H9 (cell line): ENCODE data around the gene EGLN1. TPM values are rescaled to one million over a fixed set of nuclear protein-coding genes. Genes with fewer than 3 reads are reported as not detected.

ENCODE experiments used
- DNase-seq: peaks from one replicate; pipeline ENCODE4 v3.0.0-alpha.2; 2017
- H2AFZ ChIP-seq: one replicate; pipeline ENCODE4 v1.6.1; 2013; ENCODE audit warnings: mild to moderate bottlenecking, low read length, control low read depth, moderate library complexity
- H2AK5ac ChIP-seq: 2 replicates; pipeline ENCODE4 v1.6.1; 2013; ENCODE audit warnings: low read length, control low read depth, mixed read lengths; ENCODE audit not compliant: insufficient read length
- H2BK120ac ChIP-seq: one replicate; pipeline ENCODE4 v1.6.1; 2013; ENCODE audit warnings: low read depth, mild to moderate bottlenecking, low read length, control low read depth, inconsistent platforms; ENCODE audit not compliant: poor library complexity, severe bottlenecking
- H2BK12ac ChIP-seq: 2 replicates; pipeline ENCODE4 v1.6.1; 2013; ENCODE audit warnings: low read length, control low read depth, mixed read lengths, low read depth; ENCODE audit not compliant: insufficient read length
- H2BK15ac ChIP-seq: 2 replicates; pipeline ENCODE4 v1.6.1; 2013; ENCODE audit warnings: low read depth, low read length, control low read depth
- H2BK20ac ChIP-seq: one replicate; pipeline ENCODE4 v1.6.1; 2013; ENCODE audit warnings: low read depth, mild to moderate bottlenecking, low read length, control low read depth, inconsistent platforms; ENCODE audit not compliant: poor library complexity, severe bottlenecking
- H2BK5ac ChIP-seq: 2 replicates; pipeline ENCODE4 v1.6.1; 2013; ENCODE audit warnings: low read length, control low read depth, mixed read lengths; ENCODE audit not compliant: insufficient read length
- H3K14ac ChIP-seq: 2 replicates; pipeline ENCODE4 v1.6.1; 2013; ENCODE audit warnings: low read length, control low read depth; ENCODE audit not compliant: insufficient read depth
- H3K18ac ChIP-seq: 2 replicates; pipeline ENCODE4 v1.6.1; 2013; ENCODE audit warnings: low read depth, mild to moderate bottlenecking, mixed read lengths, low read length, control low read depth; ENCODE audit not compliant: insufficient read length
- H3K23ac ChIP-seq: 2 replicates; pipeline ENCODE4 v1.6.1; 2013; ENCODE audit warnings: low read length, control low read depth, mixed read lengths, low read depth; ENCODE audit not compliant: insufficient read length
- H3K23me2 ChIP-seq: 2 replicates; pipeline ENCODE4 v1.6.1; 2013; ENCODE audit warnings: low read depth, mild to moderate bottlenecking, mixed read lengths, low read length, control low read depth; ENCODE audit not compliant: insufficient read length, poor library complexity, severe bottlenecking
- H3K27ac ChIP-seq: 2 replicates; pipeline ENCODE4 v1.5.1; 2013; ENCODE audit warnings: low read length, control low read depth, mixed read lengths, low read depth; ENCODE audit not compliant: insufficient read length
- H3K27me3 ChIP-seq: 2 replicates; pipeline ENCODE4 v1.6.1; 2013; ENCODE audit warnings: low read length, control low read depth, inconsistent platforms; ENCODE audit not compliant: insufficient read depth
- H3K4ac ChIP-seq: 2 replicates; pipeline ENCODE4 v1.6.1; 2013; ENCODE audit warnings: low read depth, mild to moderate bottlenecking, control low read depth, inconsistent platforms, low read length, moderate library complexity
- H3K4me1 ChIP-seq: 2 replicates; pipeline ENCODE4 v1.6.1; 2013; ENCODE audit warnings: low read length, control low read depth, inconsistent platforms; ENCODE audit not compliant: insufficient read depth
- H3K4me2 ChIP-seq: 2 replicates; pipeline ENCODE4 v1.6.1; 2013; ENCODE audit warnings: low read length, control low read depth, mixed read lengths; ENCODE audit not compliant: insufficient read length, insufficient read depth
- H3K56ac ChIP-seq: 2 replicates; pipeline ENCODE4 v1.6.1; 2013; ENCODE audit warnings: low read depth, mild to moderate bottlenecking, mixed read lengths, low read length, control low read depth; ENCODE audit not compliant: insufficient read length
- H3K79me1 ChIP-seq: 2 replicates; pipeline ENCODE4 v1.6.1; 2013; ENCODE audit warnings: low read depth, mild to moderate bottlenecking, moderate library complexity, low read length, control low read depth, inconsistent platforms; ENCODE audit not compliant: insufficient read depth, poor library complexity, severe bottlenecking
- H3K79me2 ChIP-seq: 2 replicates; pipeline ENCODE4 v1.6.1; 2013; ENCODE audit warnings: low read length, control low read depth, inconsistent platforms; ENCODE audit not compliant: insufficient read depth
- H3K9ac ChIP-seq: 2 replicates; pipeline ENCODE4 v1.6.1; 2013; ENCODE audit warnings: low read length, control low read depth, mixed read lengths; ENCODE audit not compliant: insufficient read length; ENCODE audit errors: extremely low read depth
- H3K9me3 ChIP-seq: one replicate; pipeline ENCODE4 v1.6.1; 2013; ENCODE audit warnings: low read depth, low read length, inconsistent platforms; ENCODE audit not compliant: control insufficient read depth
- H3T11ph ChIP-seq: one replicate; pipeline ENCODE4 v1.6.1; 2013; ENCODE audit warnings: mild to moderate bottlenecking, low read length, control low read depth, inconsistent platforms
- H4K20me1 ChIP-seq: one replicate; pipeline ENCODE4 v1.6.1; 2013; ENCODE audit not compliant: control insufficient read depth, insufficient read length, insufficient read depth
- H4K5ac ChIP-seq: 2 replicates; pipeline ENCODE4 v1.6.1; 2013; ENCODE audit warnings: low read depth, mild to moderate bottlenecking, mixed read lengths, low read length, control low read depth; ENCODE audit not compliant: insufficient read length
- H4K8ac ChIP-seq: replicated peaks from 2 replicates; pipeline ENCODE4 v1.6.1; 2013; ENCODE audit warnings: low read length, control low read depth, mixed read lengths, low read depth; ENCODE audit not compliant: insufficient read length
- H4K91ac ChIP-seq: 2 replicates; pipeline ENCODE4 v1.6.1; 2013; ENCODE audit warnings: low read depth, mild to moderate bottlenecking, moderate library complexity, mixed read lengths, low read length, control low read depth; ENCODE audit not compliant: insufficient read length
- H3K27ac Mint-ChIP-seq, 3 experiments: 2 replicates in 2 of 3; 3 replicates in 1 of 3; pipeline ENCODE4 v1.8.0; 2020 to 2021; ENCODE audit warnings: mixed read lengths in 3 of 3, mild to moderate bottlenecking in 1 of 3, moderate library complexity in 1 of 3
- H3K27me3 Mint-ChIP-seq: 2 replicates; pipeline ENCODE4 v1.8.0; 2021; ENCODE audit warnings: low read depth, mild to moderate bottlenecking, moderate library complexity, mixed read lengths
- H3K36me3 Mint-ChIP-seq, 3 experiments: 2 replicates in 2 of 3; 3 replicates in 1 of 3; pipeline ENCODE4 v1.8.0; 2020 to 2021; ENCODE audit warnings: low read depth in 3 of 3, mixed read lengths in 3 of 3; ENCODE audit not compliant: insufficient read depth in 1 of 3
- H3K4me1 Mint-ChIP-seq, 2 experiments: 2 replicates each; pipeline ENCODE4 v1.8.0; 2020; ENCODE audit warnings: mixed read lengths in 2 of 2
- H3K4me3 Mint-ChIP-seq, 2 experiments: 2 replicates in 1 of 2; 3 replicates in 1 of 2; pipeline ENCODE4 v1.8.0; 2020 to 2021; ENCODE audit warnings: mild to moderate bottlenecking in 2 of 2, mixed read lengths in 2 of 2, moderate library complexity in 1 of 2
- H3K9me3 Mint-ChIP-seq, 2 experiments: 2 replicates in 1 of 2; 3 replicates in 1 of 2; pipeline ENCODE4 v1.8.0; 2020; ENCODE audit warnings: mild to moderate bottlenecking in 2 of 2, mixed read lengths in 2 of 2, moderate library complexity in 1 of 2
- CTCF ChIP-seq: fragments of 200-600 bp; sonication (generic); conservative IDR thresholded peaks from 3 replicates; pipeline ENCODE4 v1.8.0; 2021; ENCODE audit warnings: antibody characterized with exemption, mild to moderate bottlenecking
- WGBS: extraction: QIAGEN DNeasy Blood & Tissue Kit; methylation state at CpG from one replicate; pipeline ENCODE4 v1.1.7; 2013; ENCODE audit warnings: missing lambda C conversion rate, low lambda C conversion rate, mixed read lengths; ENCODE audit not compliant: insufficient read length; ENCODE audit errors: extremely low coverage; 5-methylcytosine and 5-hydroxymethylcytosine counted together
- total RNA-seq: library from RNA; stranded (reverse); gene quantifications from 2 replicates; pipeline ENCODE4 v1.2.1, GENCODE V29; 2021

Gene EGLN1
- total RNA-seq, 1 experiment from 2014 or later, result 8.4 TPM

GRCh38 chr1:231363624-231364023, 58.5 kb downstream of the EGLN1 start:
- H3K23ac ChIP-seq, result no peak overlapping the region
- DNase-seq, result no peak
- no peak for TF ChIP-seq CTCF
- H3K56ac ChIP-seq, result no peak overlapping the region
- H3K9ac ChIP-seq, result no peak overlapping the region
- no peak overlapping the region for H4K91ac ChIP-seq
- H3K9me3 ChIP-seq, result no peaks in the 10 kb centered on the region
- no peak overlapping the region for H2BK120ac ChIP-seq
- H3K18ac ChIP-seq, result no peak overlapping the region
- no peak overlapping the region for H2BK12ac ChIP-seq
- H4K20me1 ChIP-seq, result no peaks in the 10 kb centered on the region
- H3K4me1 ChIP-seq, result no peaks in the 10 kb centered on the region
- no peak overlapping the region for H3T11ph ChIP-seq
- WGBS, result no CpG with 5 or more reads among the region's 1 CpG
- Mint-ChIP-seq H3K27ac (no peak overlapping the region), H3K4me1 (no peaks in the 10 kb centered on the region), H3K4me3 (no peak overlapping the region), H3K36me3 (peaks cover 0 to 11% (median 0%) of the 10 kb centered on the region in 3 experiments; a peak in 1 of 7 replicates), H3K9me3 (no peaks in the 10 kb centered on the region), H3K27me3 (no peaks in the 10 kb centered on the region)
- no peak overlapping the region for H3K4ac ChIP-seq
- no peaks in the 10 kb centered on the region for H3K79me2 ChIP-seq
- H2BK15ac ChIP-seq, result no peak overlapping the region
- H3K27ac ChIP-seq, result no peak overlapping the region
- no peak overlapping the region for H2BK20ac ChIP-seq
- no peaks in the 10 kb centered on the region for H3K79me1 ChIP-seq
- H3K23me2 ChIP-seq, result no peaks in the 10 kb centered on the region
- H2BK5ac ChIP-seq, result no peak overlapping the region
- no peaks in the 10 kb centered on the region for H3K27me3 ChIP-seq
- H2AK5ac ChIP-seq, result no peak overlapping the region
- H3K14ac ChIP-seq, result no peak overlapping the region
- H4K8ac ChIP-seq, result no peak overlapping the region
- H4K5ac ChIP-seq, result no peak overlapping the region
- H2AFZ ChIP-seq, result no peak overlapping the region
- H3K4me2 ChIP-seq, result no peak overlapping the region
